HEK293 (cell line): ENCODE data around the gene SERPINE2.
A peak's percentile ranks its signal among the peaks of the same experiment; 100 is the strongest.

Experiments
- CTCF ChIA-PET: fragments of 350-600 bp; formaldehyde crosslinking; extraction: SDS; loops from one replicate; lab custom pipeline; 2021; ENCODE audit warnings: antibody characterized with exemption; lab: Yijun Ruan, JAX
- POLR2A ChIA-PET: fragments of 300-600 bp; formaldehyde crosslinking; extraction: SDS; loops from one replicate; lab custom pipeline; 2020; ENCODE audit warnings: antibody characterized with exemption, inconsistent platforms; lab: Yijun Ruan, JAX
- H3K27ac ChIP-seq: fragments of 200-500 bp; sonication (Bioruptor generic); 2 replicates; pipeline ENCODE4 v1.5.1; 2014; ENCODE audit warnings: low read depth, low read length, control low read depth, inconsistent platforms; ENCODE audit errors: extremely low read depth
- H3K36me3 ChIP-seq, 2 experiments: fragments of 200-500 bp in 1 of 2; sonication (Bioruptor generic) in 1 of 2; 1 replicate in 1 of 2; 2 replicates in 1 of 2; pipeline ENCODE4 v1.5.1; 2014 to 2017; ENCODE audit warnings: inconsistent platforms in 2 of 2, low read length in 2 of 2; ENCODE audit not compliant: control insufficient read depth in 2 of 2, insufficient read depth in 1 of 2
- H3K4me1 ChIP-seq: fragments of 200-500 bp; sonication (Bioruptor generic); 2 replicates; pipeline ENCODE4 v1.5.1; 2014; ENCODE audit warnings: mild to moderate bottlenecking, low read length, inconsistent platforms; ENCODE audit not compliant: control insufficient read depth, insufficient read depth
- H3K4me3 ChIP-seq: 2 replicates; pipeline ENCODE4 v1.5.1; 2011; ENCODE audit warnings: low read depth, mild to moderate bottlenecking, control low read depth, low read length, moderate library complexity
- H3K9me3 ChIP-seq: fragments of 200-500 bp; sonication (Bioruptor generic); 2 replicates; pipeline ENCODE4 v1.5.1; 2014; ENCODE audit warnings: low read depth, low read length, inconsistent platforms; ENCODE audit not compliant: control insufficient read depth, insufficient read depth
- GFI1B ChIP-seq: fragments of 450-650 bp; formaldehyde crosslinking; IDR thresholded peaks from 2 replicates; pipeline ENCODE4 v1.5.1; 2016; ENCODE audit warnings: missing biosample characterization, missing genetic modification characterization
- KLF16 ChIP-seq: fragments of 450-650 bp; formaldehyde crosslinking; IDR thresholded peaks from 2 replicates; pipeline ENCODE4 v1.5.1; 2017; ENCODE audit warnings: missing biosample characterization, missing genetic modification characterization
- KLF7 ChIP-seq: fragments of 450-650 bp; formaldehyde crosslinking; IDR thresholded peaks from 2 replicates; pipeline ENCODE4 v1.5.1; 2016; ENCODE audit warnings: missing biosample characterization, missing genetic modification characterization, borderline replicate concordance
- KLF8 ChIP-seq: fragments of 450-650 bp; formaldehyde crosslinking; IDR thresholded peaks from 2 replicates; pipeline ENCODE4 v1.5.1; 2016; ENCODE audit warnings: missing biosample characterization, missing genetic modification characterization
- MZF1 ChIP-seq: fragments of 450-650 bp; formaldehyde crosslinking; IDR thresholded peaks from 2 replicates; pipeline ENCODE4 v1.5.1; 2017; ENCODE audit warnings: missing biosample characterization, missing genetic modification characterization, borderline replicate concordance
- SCRT2 ChIP-seq: fragments of 450-650 bp; formaldehyde crosslinking; IDR thresholded peaks from 2 replicates; pipeline ENCODE4 v1.5.1; 2016; ENCODE audit warnings: missing biosample characterization, missing genetic modification characterization
- ZBTB8A ChIP-seq: fragments of 450-650 bp; formaldehyde crosslinking; IDR thresholded peaks from 2 replicates; pipeline ENCODE4 v1.5.1; 2016; ENCODE audit warnings: missing biosample characterization, missing genetic modification characterization
- ZNF140 ChIP-seq: fragments of 450-650 bp; formaldehyde crosslinking; IDR thresholded peaks from 2 replicates; pipeline ENCODE4 v1.5.1; 2016; ENCODE audit warnings: missing biosample characterization, missing genetic modification characterization
- ZNF169 ChIP-seq: fragments of 450-650 bp; formaldehyde crosslinking; IDR thresholded peaks from 2 replicates; pipeline ENCODE4 v1.5.1; 2016; ENCODE audit warnings: missing biosample characterization, missing genetic modification characterization
- ZNF175 ChIP-seq: fragments of 450-650 bp; formaldehyde crosslinking; IDR thresholded peaks from 2 replicates; pipeline ENCODE4 v1.5.1; 2016; ENCODE audit warnings: missing biosample characterization, missing genetic modification characterization
- ZNF350 ChIP-seq: fragments of 450-650 bp; formaldehyde crosslinking; IDR thresholded peaks from 2 replicates; pipeline ENCODE4 v1.5.0; 2017; ENCODE audit warnings: missing biosample characterization, mild to moderate bottlenecking, missing genetic modification characterization
- ZNF514 ChIP-seq: fragments of 450-650 bp; formaldehyde crosslinking; IDR thresholded peaks from 2 replicates; pipeline ENCODE4 v1.5.1; 2016; ENCODE audit warnings: missing biosample characterization, missing genetic modification characterization
- ZNF561 ChIP-seq: fragments of 450-650 bp; IDR thresholded peaks from 2 replicates; pipeline ENCODE4 v1.5.1; 2018; ENCODE audit warnings: missing biosample characterization, missing genetic modification characterization, borderline replicate concordance
- ZNF747 ChIP-seq: fragments of 450-650 bp; formaldehyde crosslinking; IDR thresholded peaks from 2 replicates; pipeline ENCODE4 v1.5.1; 2016; ENCODE audit warnings: missing biosample characterization, missing genetic modification characterization
- ZSCAN30 ChIP-seq: fragments of 450-650 bp; IDR thresholded peaks from 2 replicates; pipeline ENCODE4 v1.5.1; 2018; ENCODE audit warnings: missing biosample characterization, mild to moderate bottlenecking, missing genetic modification characterization, moderate library complexity
- TF ChIP-seq, protein P1 (sequence below): fragments of 450-650 bp; formaldehyde crosslinking; IDR thresholded peaks from 2 replicates; pipeline ENCODE4 v1.5.1; 2016; ENCODE audit warnings: missing biosample characterization, missing genetic modification characterization
- TF ChIP-seq, protein P2 (sequence below): fragments of 450-650 bp; formaldehyde crosslinking; IDR thresholded peaks from 2 replicates; pipeline ENCODE4 v1.5.1; 2016; ENCODE audit warnings: missing biosample characterization, missing genetic modification characterization
- TF ChIP-seq, protein P3 (sequence below): sonication (generic); formaldehyde crosslinking; IDR thresholded peaks from 2 replicates; pipeline ENCODE4 v1.8.1; 2022; ENCODE audit warnings: mild to moderate bottlenecking, moderate library complexity, missing genetic modification reagents
- TF ChIP-seq, protein P4 (sequence below): fragments of 450-650 bp; formaldehyde crosslinking; IDR thresholded peaks from 2 replicates; pipeline ENCODE4 v1.5.1; 2016; ENCODE audit warnings: missing biosample characterization, missing genetic modification characterization
- TF ChIP-seq, protein P5 (sequence below): fragments of 450-650 bp; formaldehyde crosslinking; IDR thresholded peaks from 2 replicates; pipeline ENCODE4 v1.5.1; 2017; ENCODE audit warnings: missing biosample characterization, missing genetic modification characterization
- TF ChIP-seq, protein P6 (sequence below): fragments of 450-650 bp; formaldehyde crosslinking; IDR thresholded peaks from 2 replicates; pipeline ENCODE4 v1.5.1; 2016; ENCODE audit warnings: missing biosample characterization, missing genetic modification characterization, low read depth
- TF ChIP-seq, protein P7 (sequence below): fragments of 450-650 bp; formaldehyde crosslinking; IDR thresholded peaks from 2 replicates; pipeline ENCODE4 v1.5.1; 2016; ENCODE audit warnings: missing biosample characterization, missing genetic modification characterization

The SERPINE2 gene

DNA sequence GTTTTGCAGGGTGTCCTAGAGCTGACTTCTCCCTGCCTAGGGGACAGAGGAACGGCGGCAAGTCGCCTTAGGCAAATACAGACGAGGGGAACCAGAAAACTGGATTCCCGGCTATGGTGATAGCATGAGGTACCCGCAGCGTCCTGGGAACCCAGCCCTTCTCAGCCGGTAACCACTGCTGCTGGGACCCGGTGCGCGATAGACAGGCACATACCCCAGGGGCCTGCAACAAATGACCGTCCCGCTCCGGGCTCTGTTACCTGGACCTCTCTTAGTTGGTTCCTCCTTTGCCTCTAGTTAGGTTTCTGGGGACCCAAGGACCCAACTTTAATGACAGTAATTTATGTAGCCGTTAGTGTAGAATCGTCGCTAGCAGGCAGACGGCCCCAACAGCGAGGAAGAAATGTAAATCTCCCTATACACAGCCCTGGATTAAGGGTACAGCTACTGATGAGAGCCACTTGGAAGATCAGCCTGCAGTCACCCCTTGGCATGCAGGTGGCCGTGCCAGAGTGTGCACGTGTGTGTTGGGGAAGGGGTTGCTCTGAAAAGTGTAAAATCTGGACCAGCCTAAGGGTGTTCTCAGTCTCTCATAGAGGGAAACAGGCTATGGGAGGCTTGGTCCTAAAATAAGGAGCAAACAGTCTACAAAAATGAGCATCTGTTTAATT, 819 bp upstream of the SERPINE2 start (continued):
- TF ChIP-seq, protein P1, sequence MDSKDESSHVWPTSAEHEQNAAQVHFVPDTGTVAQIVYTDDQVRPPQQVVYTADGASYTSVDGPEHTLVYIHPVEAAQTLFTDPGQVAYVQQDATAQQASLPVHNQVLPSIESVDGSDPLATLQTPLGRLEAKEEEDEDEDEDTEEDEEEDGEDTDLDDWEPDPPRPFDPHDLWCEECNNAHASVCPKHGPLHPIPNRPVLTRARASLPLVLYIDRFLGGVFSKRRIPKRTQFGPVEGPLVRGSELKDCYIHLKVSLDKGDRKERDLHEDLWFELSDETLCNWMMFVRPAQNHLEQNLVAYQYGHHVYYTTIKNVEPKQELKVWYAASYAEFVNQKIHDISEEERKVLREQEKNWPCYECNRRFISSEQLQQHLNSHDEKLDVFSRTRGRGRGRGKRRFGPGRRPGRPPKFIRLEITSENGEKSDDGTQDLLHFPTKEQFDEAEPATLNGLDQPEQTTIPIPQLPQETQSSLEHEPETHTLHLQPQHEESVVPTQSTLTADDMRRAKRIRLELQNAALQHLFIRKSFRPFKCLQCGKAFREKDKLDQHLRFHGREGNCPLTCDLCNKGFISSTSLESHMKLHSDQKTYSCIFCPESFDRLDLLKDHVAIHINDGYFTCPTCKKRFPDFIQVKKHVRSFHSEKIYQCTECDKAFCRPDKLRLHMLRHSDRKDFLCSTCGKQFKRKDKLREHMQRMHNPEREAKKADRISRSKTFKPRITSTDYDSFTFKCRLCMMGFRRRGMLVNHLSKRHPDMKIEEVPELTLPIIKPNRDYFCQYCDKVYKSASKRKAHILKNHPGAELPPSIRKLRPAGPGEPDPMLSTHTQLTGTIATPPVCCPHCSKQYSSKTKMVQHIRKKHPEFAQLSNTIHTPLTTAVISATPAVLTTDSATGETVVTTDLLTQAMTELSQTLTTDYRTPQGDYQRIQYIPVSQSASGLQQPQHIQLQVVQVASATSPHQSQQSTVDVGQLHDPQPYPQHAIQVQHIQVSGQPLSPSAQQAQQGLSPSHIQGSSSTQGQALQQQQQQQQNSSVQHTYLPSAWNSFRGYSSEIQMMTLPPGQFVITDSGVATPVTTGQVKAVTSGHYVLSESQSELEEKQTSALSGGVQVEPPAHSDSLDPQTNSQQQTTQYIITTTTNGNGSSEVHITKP (tag by site-specific recombination), result 0 out of 2 replicates have a peak, but pooled peaks have one; percentile 8
- TF ChIP-seq ZNF561 (tag by site-specific recombination) (no peak), ZNF175 (no peak), ZBTB8A (tag by site-specific recombination) (no peak), KLF7 (tag by site-specific recombination) (no peak)
- TF ChIP-seq, protein P2, sequence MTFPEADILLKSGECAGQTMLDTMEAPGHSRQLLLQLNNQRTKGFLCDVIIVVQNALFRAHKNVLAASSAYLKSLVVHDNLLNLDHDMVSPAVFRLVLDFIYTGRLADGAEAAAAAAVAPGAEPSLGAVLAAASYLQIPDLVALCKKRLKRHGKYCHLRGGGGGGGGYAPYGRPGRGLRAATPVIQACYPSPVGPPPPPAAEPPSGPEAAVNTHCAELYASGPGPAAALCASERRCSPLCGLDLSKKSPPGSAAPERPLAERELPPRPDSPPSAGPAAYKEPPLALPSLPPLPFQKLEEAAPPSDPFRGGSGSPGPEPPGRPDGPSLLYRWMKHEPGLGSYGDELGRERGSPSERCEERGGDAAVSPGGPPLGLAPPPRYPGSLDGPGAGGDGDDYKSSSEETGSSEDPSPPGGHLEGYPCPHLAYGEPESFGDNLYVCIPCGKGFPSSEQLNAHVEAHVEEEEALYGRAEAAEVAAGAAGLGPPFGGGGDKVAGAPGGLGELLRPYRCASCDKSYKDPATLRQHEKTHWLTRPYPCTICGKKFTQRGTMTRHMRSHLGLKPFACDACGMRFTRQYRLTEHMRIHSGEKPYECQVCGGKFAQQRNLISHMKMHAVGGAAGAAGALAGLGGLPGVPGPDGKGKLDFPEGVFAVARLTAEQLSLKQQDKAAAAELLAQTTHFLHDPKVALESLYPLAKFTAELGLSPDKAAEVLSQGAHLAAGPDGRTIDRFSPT, result no peak

DNA sequence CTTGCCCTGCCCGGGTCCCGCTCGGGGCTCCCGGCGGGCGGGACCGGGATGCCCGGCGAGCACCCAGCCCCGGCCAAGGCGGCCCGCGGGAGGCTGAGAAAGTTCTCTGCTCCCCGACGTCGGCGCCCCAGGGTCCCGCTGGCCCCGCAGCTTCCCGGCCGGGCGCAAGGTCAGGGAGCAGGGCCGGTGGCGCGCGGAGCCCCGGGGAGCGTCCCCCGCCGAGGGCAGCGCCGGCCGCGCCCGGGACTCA, 331 bp downstream of the SERPINE2 start:
- peak overlapping the region; percentile 86 for H3K27ac ChIP-seq
- H3K4me3 ChIP-seq, result peak overlapping the region; percentile 69
- no peaks in the 10 kb centered on the region for H3K9me3 ChIP-seq
- no peaks in the 10 kb centered on the region for H3K36me3 ChIP-seq
- ChIA-PET CTCF (interaction anchor here (0.6 to 1.2 kb wide), 4 partner anchors 63 to 244 kb away, joined by 3 to 6 read pairs (median 3); no protein-coding TSS in a partner anchor), POLR2A (interaction anchor here (1.2 kb wide), 1 partner anchor 32 kb away, joined by 3 read pairs; no protein-coding TSS in a partner anchor)
- peaks cover 17% of the 10 kb centered on the region for H3K4me1 ChIP-seq
- TF ChIP-seq, protein P3, sequence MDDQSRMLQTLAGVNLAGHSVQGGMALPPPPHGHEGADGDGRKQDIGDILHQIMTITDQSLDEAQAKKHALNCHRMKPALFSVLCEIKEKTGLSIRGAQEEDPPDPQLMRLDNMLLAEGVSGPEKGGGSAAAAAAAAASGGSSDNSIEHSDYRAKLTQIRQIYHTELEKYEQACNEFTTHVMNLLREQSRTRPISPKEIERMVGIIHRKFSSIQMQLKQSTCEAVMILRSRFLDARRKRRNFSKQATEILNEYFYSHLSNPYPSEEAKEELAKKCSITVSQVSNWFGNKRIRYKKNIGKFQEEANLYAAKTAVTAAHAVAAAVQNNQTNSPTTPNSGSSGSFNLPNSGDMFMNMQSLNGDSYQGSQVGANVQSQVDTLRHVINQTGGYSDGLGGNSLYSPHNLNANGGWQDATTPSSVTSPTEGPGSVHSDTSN (CRISPR knock-in tag), result no peak
- TF ChIP-seq, protein P4, sequence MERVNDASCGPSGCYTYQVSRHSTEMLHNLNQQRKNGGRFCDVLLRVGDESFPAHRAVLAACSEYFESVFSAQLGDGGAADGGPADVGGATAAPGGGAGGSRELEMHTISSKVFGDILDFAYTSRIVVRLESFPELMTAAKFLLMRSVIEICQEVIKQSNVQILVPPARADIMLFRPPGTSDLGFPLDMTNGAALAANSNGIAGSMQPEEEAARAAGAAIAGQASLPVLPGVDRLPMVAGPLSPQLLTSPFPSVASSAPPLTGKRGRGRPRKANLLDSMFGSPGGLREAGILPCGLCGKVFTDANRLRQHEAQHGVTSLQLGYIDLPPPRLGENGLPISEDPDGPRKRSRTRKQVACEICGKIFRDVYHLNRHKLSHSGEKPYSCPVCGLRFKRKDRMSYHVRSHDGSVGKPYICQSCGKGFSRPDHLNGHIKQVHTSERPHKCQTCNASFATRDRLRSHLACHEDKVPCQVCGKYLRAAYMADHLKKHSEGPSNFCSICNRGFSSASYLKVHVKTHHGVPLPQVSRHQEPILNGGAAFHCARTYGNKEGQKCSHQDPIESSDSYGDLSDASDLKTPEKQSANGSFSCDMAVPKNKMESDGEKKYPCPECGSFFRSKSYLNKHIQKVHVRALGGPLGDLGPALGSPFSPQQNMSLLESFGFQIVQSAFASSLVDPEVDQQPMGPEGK, result no peak
- TF ChIP-seq, protein P5, sequence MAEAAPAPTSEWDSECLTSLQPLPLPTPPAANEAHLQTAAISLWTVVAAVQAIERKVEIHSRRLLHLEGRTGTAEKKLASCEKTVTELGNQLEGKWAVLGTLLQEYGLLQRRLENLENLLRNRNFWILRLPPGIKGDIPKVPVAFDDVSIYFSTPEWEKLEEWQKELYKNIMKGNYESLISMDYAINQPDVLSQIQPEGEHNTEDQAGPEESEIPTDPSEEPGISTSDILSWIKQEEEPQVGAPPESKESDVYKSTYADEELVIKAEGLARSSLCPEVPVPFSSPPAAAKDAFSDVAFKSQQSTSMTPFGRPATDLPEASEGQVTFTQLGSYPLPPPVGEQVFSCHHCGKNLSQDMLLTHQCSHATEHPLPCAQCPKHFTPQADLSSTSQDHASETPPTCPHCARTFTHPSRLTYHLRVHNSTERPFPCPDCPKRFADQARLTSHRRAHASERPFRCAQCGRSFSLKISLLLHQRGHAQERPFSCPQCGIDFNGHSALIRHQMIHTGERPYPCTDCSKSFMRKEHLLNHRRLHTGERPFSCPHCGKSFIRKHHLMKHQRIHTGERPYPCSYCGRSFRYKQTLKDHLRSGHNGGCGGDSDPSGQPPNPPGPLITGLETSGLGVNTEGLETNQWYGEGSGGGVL (tag by site-specific recombination), result no peak
- TF ChIP-seq ZSCAN30 (no peak), ZNF747 (tag by site-specific recombination) (no peak), ZNF514 (no peak), KLF16 (tag by site-specific recombination) (no peak), ZNF140 (tag by site-specific recombination) (no peak), ZNF169 (tag by site-specific recombination) (no peak), ZNF350 (tag by site-specific recombination) (no peak), KLF8 (tag by site-specific recombination) (no peak), SCRT2 (tag by site-specific recombination) (no peak), KLF7 (tag by site-specific recombination) (no peak), MZF1 (no peak), GFI1B (tag by site-specific recombination) (no peak)
- TF ChIP-seq, protein P6, sequence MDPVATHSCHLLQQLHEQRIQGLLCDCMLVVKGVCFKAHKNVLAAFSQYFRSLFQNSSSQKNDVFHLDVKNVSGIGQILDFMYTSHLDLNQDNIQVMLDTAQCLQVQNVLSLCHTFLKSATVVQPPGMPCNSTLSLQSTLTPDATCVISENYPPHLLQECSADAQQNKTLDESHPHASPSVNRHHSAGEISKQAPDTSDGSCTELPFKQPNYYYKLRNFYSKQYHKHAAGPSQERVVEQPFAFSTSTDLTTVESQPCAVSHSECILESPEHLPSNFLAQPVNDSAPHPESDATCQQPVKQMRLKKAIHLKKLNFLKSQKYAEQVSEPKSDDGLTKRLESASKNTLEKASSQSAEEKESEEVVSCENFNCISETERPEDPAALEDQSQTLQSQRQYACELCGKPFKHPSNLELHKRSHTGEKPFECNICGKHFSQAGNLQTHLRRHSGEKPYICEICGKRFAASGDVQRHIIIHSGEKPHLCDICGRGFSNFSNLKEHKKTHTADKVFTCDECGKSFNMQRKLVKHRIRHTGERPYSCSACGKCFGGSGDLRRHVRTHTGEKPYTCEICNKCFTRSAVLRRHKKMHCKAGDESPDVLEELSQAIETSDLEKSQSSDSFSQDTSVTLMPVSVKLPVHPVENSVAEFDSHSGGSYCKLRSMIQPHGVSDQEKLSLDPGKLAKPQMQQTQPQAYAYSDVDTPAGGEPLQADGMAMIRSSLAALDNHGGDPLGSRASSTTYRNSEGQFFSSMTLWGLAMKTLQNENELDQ (tag by site-specific recombination), result no peak
- TF ChIP-seq, protein P7, sequence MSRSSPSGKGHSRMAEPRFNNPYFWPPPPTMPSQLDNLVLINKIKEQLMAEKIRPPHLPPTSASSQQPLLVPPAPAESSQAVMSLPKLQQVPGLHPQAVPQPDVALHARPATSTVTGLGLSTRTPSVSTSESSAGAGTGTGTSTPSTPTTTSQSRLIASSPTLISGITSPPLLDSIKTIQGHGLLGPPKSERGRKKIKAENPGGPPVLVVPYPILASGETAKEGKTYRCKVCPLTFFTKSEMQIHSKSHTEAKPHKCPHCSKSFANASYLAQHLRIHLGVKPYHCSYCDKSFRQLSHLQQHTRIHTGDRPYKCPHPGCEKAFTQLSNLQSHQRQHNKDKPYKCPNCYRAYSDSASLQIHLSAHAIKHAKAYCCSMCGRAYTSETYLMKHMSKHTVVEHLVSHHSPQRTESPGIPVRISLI, result no peak
